Ishikawa (cell line): ENCODE results near the gene GRIA3.

Experiments used
- CEBPB ChIP-seq: IDR thresholded peaks from 2 replicates; pipeline ENCODE4 v1.6.1; 2012
- CREB1 ChIP-seq: IDR thresholded peaks from 2 replicates; pipeline ENCODE4 v1.6.1; 2012; ENCODE audit warnings: low read depth
- EGR1 ChIP-seq: IDR thresholded peaks from 2 replicates; pipeline ENCODE4 v1.6.1; 2012
- EP300 ChIP-seq: IDR thresholded peaks from 2 replicates; pipeline ENCODE4 v1.6.1; 2012; ENCODE audit warnings: borderline replicate concordance
- FOXM1 ChIP-seq: IDR thresholded peaks from 2 replicates; pipeline ENCODE4 v1.6.1; 2012; ENCODE audit warnings: low read depth, borderline replicate concordance
- NFIC ChIP-seq: IDR thresholded peaks from 2 replicates; pipeline ENCODE4 v1.6.1; 2012
- RAD21 ChIP-seq: IDR thresholded peaks from 2 replicates; pipeline ENCODE4 v1.6.1; 2012; ENCODE audit warnings: low read depth
- TAF1 ChIP-seq: IDR thresholded peaks from 2 replicates; pipeline ENCODE4 v1.6.1; 2012; ENCODE audit warnings: low read depth, mild to moderate bottlenecking
- TCF12 ChIP-seq: IDR thresholded peaks from 2 replicates; pipeline ENCODE4 v1.6.1; 2012; ENCODE audit warnings: low read depth
- TEAD4 ChIP-seq: IDR thresholded peaks from 2 replicates; pipeline ENCODE4 v1.6.1; 2012
- YY1 ChIP-seq: IDR thresholded peaks from 2 replicates; pipeline ENCODE4 v1.6.1; 2012; ENCODE audit warnings: low read depth
- ZBTB7A ChIP-seq: IDR thresholded peaks from 2 replicates; pipeline ENCODE4 v1.6.1; 2012; ENCODE audit warnings: low read depth
- TF ChIP-seq, protein P1 (sequence below): IDR thresholded peaks from 2 replicates; pipeline ENCODE4 v1.6.1; 2012
- TF ChIP-seq, protein P2 (sequence below): IDR thresholded peaks from 2 replicates; pipeline ENCODE4 v1.6.1; 2012; ENCODE audit warnings: low read depth, mild to moderate bottlenecking
- TF ChIP-seq, protein P3 (sequence below): IDR thresholded peaks from 2 replicates; pipeline ENCODE4 v1.6.1; 2012

Gene GRIA3

DNA sequence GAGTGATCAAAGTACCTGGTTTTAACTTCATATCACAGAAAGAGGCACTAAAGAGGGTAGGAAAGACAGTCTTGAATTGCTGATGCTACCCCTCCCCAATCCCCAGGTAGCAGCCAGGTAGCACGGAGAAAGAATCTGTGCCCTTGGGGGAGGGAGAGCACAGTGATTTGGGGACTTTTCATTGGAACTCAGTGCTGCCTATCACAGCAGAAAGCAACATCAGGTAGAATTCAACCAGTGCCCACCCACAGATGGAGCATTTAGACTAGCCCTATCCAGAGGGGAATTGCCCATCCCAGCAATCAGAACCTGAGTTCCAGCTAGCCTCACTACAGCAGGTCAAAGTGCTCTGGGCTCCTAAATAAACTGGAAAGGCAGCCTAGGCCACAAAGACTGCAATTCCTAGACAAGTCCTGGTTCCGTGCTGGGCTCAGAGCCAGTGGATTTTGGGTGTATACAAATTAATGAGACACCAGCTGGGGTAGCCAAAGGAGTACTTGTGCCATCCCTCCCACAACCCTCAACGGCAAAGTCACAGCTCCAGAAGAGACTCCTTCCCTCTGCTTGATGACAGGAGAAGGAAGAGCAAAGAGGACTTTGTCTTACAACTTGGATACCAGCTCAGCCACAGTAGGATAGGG is 320.7 kb downstream of the GRIA3 start:
- no peak for TF ChIP-seq NFIC
- no peak for TF ChIP-seq ZBTB7A
- no peak for TF ChIP-seq TEAD4
- no peak for TF ChIP-seq YY1
- TF ChIP-seq, protein P1, sequence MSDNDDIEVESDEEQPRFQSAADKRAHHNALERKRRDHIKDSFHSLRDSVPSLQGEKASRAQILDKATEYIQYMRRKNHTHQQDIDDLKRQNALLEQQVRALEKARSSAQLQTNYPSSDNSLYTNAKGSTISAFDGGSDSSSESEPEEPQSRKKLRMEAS = no peak
- TF ChIP-seq RAD21 = no peak
- TF ChIP-seq, protein P2, sequence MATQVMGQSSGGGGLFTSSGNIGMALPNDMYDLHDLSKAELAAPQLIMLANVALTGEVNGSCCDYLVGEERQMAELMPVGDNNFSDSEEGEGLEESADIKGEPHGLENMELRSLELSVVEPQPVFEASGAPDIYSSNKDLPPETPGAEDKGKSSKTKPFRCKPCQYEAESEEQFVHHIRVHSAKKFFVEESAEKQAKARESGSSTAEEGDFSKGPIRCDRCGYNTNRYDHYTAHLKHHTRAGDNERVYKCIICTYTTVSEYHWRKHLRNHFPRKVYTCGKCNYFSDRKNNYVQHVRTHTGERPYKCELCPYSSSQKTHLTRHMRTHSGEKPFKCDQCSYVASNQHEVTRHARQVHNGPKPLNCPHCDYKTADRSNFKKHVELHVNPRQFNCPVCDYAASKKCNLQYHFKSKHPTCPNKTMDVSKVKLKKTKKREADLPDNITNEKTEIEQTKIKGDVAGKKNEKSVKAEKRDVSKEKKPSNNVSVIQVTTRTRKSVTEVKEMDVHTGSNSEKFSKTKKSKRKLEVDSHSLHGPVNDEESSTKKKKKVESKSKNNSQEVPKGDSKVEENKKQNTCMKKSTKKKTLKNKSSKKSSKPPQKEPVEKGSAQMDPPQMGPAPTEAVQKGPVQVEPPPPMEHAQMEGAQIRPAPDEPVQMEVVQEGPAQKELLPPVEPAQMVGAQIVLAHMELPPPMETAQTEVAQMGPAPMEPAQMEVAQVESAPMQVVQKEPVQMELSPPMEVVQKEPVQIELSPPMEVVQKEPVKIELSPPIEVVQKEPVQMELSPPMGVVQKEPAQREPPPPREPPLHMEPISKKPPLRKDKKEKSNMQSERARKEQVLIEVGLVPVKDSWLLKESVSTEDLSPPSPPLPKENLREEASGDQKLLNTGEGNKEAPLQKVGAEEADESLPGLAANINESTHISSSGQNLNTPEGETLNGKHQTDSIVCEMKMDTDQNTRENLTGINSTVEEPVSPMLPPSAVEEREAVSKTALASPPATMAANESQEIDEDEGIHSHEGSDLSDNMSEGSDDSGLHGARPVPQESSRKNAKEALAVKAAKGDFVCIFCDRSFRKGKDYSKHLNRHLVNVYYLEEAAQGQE = no peak
- TF ChIP-seq FOXM1 = no peak
- no peak for TF ChIP-seq TAF1
- no peak for TF ChIP-seq CEBPB
- no peak for TF ChIP-seq TCF12

DNA sequence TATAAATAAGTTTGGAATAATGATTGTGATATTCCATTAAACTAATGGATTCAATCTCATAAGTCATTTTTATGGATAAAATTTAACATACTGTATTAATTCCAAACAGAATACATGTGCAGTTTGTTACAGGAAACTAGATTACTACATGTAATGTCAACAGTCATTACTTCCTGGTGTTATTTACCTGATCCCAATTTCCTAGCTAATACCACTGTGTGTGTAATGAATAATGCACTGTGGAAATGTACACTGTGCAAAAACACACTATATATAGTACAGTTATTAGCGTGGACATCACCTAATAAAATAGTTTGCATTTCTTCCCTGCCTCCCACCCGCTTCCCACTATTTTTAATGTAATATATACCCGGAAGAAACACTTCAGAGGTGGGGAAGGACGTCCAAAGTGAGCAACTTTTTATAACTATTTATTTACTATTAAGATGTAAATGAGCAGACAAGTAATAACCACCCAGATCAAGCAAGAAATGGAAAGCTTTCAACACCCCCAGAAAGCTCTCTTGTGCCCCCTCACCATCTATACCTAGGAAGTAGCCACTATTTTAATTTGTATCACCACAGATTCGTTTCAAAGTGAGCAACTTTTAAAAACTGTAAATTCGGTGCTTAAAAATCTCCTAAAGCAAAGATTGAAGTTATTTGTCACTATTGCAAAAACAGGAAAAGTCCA is 329.7 kb downstream of the GRIA3 start:
- TF ChIP-seq ZBTB7A (no peak), EGR1 (no peak), NFIC (no peak), YY1 (no peak), TEAD4 (no peak), RAD21 (no peak), CEBPB (no peak), TAF1 (no peak), FOXM1 (no peak), EP300 (no peak), TCF12 (no peak), CREB1 (no peak)
- TF ChIP-seq, protein P3, sequence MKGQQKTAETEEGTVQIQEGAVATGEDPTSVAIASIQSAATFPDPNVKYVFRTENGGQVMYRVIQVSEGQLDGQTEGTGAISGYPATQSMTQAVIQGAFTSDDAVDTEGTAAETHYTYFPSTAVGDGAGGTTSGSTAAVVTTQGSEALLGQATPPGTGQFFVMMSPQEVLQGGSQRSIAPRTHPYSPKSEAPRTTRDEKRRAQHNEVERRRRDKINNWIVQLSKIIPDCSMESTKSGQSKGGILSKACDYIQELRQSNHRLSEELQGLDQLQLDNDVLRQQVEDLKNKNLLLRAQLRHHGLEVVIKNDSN = no peak
- TF ChIP-seq, protein P2 = no peak
- TF ChIP-seq, protein P1 = no peak

DNA sequence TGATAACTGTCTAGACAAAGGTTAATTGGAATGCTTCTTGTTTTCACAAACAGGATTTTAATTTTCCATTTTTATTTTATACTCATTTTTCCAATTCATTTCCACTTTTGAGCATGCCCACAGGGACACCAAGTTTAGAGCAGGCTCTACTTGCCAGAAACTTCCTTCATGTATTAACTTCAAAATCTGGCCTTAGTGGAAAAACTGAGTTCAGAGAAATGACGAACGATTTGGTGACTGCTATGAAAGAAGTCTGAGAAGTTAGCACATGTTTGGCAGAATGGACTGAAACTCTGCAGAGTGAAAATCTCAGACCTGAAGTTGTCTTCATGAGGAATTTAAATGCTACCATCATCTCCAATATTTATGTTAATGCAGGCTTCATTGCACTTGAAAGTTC is 334.7 kb downstream of the GRIA3 start:
- TF ChIP-seq YY1 (no peak), TAF1 (no peak), NFIC (no peak), RAD21 (no peak), ZBTB7A (no peak), TEAD4 (no peak), EP300 (no peak), CEBPB (no peak), EGR1 (no peak), CREB1 (no peak), FOXM1 (no peak), TCF12 (no peak)
- TF ChIP-seq, protein P1 = no peak
- TF ChIP-seq, protein P3 = no peak
- TF ChIP-seq, protein P2 = no peak
